GM12891 (cell line): ENCODE results near the gene FAM9C.

Source experiments
- DNase-seq: peaks from one replicate; pipeline ENCODE4 v3.0.0; 2011; ENCODE audit warnings: low spot score; ENCODE audit not compliant: insufficient read length
- FAIRE-seq: peaks from 2 replicates; lab custom pipeline; 2011; peaks lifted over from hg19 to GRCh38; lab: Jason Lieb, UNC
- PAX5 ChIP-seq: IDR thresholded peaks from 2 replicates; pipeline ENCODE4 v1.6.1; 2011; ENCODE audit warnings: low read length, moderate library complexity, mild to moderate bottlenecking; ENCODE audit not compliant: insufficient read depth, severe bottlenecking
- POLR2A ChIP-seq: IDR thresholded peaks from 2 replicates; pipeline ENCODE4 v1.6.1; 2011; ENCODE audit warnings: low read depth, low read length, control low read depth
- POLR2AphosphoS5 ChIP-seq: IDR thresholded peaks from 2 replicates; pipeline ENCODE4 v1.6.1; 2011; ENCODE audit warnings: low read depth, low read length, control low read depth
- POU2F2 ChIP-seq: IDR thresholded peaks from 2 replicates; pipeline ENCODE4 v1.6.1; 2011; ENCODE audit warnings: low read depth, mild to moderate bottlenecking, control low read depth, low read length, moderate library complexity
- SPI1 ChIP-seq: IDR thresholded peaks from 2 replicates; pipeline ENCODE4 v1.6.1; 2011; ENCODE audit warnings: low read depth, low read length, control low read depth
- TAF1 ChIP-seq: IDR thresholded peaks from 2 replicates; pipeline ENCODE4 v1.6.1; 2011; ENCODE audit warnings: low read depth, low read length, control low read depth

Gene FAM9C

DNA sequence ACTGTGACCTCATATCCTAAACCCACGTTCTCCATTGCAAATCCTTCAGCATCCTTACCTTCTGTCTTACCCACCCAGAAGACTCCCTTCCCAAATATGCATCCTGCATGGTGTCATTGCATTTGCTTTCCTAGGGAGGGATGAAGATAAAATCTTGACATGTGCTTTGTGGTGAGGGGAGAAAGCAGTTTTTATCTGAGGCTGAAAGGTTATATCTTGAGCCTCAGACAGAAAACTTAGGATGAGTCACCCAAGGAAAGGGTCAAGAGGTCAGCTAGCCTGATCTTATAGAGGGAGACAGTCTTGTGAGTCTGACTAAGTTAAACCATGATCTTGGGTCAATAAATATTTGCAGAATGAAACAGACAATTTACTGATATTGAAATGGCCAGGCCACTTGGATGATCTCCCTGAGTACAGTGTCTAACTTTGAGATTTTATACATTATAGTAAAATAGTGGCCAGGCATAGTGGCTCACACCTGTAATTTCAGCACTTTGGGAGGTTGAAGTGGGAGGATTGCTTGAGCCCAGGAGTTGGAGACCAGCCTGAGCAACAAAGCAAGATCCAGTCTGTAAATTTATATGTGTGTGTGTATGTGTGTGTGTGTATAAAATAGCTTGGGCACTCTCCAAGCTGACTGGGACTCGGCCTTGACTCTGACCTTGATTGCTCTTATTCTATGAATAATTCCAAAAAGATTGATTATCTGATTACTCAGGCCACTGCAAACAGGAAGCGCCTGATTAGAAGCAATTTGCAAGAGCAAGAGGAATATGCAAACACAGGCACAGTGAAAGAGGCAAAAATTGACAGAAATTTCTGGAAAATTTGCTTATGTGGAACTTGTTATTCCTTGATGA is 15.4 kb upstream of the FAM9C start:
- DNase-seq (no peak), FAIRE-seq (no peak)
- TF ChIP-seq TAF1 (no peak), PAX5 (no peak), POLR2AphosphoS5 (no peak), POLR2A (no peak), SPI1 (no peak), POU2F2 (no peak)

DNA sequence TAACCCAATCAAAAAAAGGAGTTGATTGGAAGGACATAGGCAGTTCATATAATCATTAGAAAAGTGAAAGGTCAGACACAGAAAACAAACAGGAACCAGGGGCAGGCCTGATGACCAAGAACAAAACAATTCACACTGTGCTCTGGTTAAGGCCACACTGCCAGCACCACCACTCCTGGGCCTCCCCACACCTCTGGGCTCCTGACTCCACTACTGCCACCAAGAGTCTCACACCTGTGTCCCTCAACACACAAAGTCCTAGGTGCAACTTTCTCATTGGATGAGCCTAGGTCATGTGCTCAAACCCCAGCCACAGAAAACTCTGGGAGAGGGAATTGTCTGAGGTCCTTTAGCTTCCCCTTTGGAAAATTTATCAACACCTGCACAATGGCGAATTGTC is 11.1 kb upstream of the FAM9C start:
- 0 out of 2 replicates have a peak, but pooled peaks have one; percentile 15 for TF ChIP-seq SPI1
- TF ChIP-seq POLR2AphosphoS5 = no peak
- no peak for DNase-seq

DNA sequence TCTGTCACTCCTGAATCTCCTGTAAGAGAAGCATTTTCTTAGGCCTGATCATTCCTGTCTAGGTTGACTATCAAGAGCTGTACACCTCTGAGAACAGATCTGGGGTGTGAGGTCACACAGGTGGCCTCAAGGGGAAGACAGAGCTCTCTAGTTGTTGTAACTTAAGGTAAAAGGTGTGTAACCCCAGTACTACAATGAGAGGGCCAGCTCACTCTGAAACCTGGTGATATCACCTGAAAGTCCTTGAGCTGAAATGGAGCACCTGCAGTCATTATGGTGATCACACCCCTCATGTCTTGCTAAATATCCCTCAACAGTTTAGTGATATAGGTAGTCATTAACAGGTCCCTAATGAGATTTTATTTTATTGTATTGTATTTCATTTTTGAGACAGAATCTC is 8.8 kb upstream of the FAM9C start:
- no peak for TF ChIP-seq SPI1
- no peak for TF ChIP-seq POU2F2
- TF ChIP-seq POLR2A = no peak
- no peak for TF ChIP-seq TAF1
- TF ChIP-seq PAX5 = no peak
- no peak for TF ChIP-seq POLR2AphosphoS5
- peak; percentile 64 for FAIRE-seq
- DNase-seq = no peak

More for the DNA sequence above, 11.1 kb upstream of the FAM9C start:
- FAIRE-seq = peak; percentile 91

DNA sequence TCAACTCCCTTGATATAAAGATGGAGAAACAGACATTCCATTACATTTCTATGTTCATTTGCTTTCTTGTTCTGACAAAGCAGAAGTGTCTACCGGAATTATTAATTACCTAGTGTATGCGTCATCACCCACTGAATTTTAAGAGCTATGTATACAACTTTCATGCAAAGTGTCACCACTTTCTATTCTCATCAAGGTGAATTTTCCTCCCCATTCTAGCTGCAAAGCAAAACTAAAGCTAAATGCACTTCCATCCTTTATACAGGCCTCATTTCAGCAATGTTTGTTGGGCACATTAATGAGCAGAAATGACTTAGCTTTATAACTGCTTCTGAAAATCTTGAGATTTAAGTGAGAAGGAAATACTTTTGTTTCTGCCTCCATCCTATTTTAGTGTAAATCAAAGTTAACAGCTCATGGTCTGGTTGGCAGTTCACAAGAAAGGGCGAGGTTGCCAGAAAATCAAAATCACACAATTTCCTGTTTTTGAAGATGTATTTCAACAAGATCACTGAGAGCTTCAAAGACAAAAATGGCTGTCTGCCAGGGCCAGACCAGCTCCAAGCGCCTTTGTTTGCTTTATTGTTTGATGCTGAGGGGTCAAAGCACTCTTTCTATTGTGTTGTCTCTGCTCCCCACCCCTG is 7.2 kb upstream of the FAM9C start:
- FAIRE-seq = peak; percentile 93
- TF ChIP-seq POU2F2 (no peak), SPI1 (peak; percentile 25; the same call in 1 of the 2 replicates)
- no peak for DNase-seq

DNA sequence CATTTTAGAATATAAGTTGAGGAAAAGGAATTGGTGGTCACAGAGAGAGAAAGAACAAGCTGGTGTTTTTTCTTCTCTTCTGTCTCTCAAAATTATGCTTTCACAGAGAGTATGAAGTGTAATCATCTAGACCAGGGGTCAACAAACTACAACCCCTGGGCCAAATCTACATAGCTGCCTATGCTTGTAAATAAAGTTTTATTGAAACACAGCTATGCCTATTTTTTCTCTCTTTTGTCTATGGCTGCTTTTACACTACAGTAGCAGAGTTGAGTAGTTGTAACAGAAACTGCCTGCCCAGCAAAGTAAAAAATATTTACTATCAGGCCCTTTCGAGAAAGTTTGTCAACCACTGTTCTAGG is 6.7 kb upstream of the FAM9C start:
- TF ChIP-seq TAF1 (no peak), PAX5 (no peak), SPI1 (no peak), POU2F2 (no peak)
- FAIRE-seq = no peak
- DNase-seq = no peak

DNA sequence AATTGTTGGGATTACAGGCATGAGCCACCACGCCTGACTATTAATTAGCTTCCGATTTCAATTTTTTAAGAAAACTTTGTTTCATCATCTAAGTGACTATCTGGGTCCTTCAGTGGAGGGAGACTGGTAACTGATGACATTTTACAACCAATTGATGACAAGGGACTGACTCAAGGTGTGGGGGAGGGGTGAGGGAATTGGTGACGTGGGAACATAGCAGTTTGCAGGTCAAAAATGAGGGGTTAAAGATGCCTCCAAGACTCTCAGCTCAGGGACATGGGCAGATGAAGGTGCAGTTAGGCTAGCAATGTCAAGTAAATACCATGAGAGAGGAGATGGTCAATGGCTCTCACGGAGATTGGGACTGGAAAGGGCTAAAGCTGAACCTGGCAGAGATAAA is 5.7 kb upstream of the FAM9C start:
- FAIRE-seq (peak; percentile 57), DNase-seq (no peak)
- TF ChIP-seq PAX5 = no peak
- TF ChIP-seq POU2F2 = no peak
- no peak for TF ChIP-seq TAF1
- TF ChIP-seq POLR2A = no peak
- no peak for TF ChIP-seq SPI1

DNA sequence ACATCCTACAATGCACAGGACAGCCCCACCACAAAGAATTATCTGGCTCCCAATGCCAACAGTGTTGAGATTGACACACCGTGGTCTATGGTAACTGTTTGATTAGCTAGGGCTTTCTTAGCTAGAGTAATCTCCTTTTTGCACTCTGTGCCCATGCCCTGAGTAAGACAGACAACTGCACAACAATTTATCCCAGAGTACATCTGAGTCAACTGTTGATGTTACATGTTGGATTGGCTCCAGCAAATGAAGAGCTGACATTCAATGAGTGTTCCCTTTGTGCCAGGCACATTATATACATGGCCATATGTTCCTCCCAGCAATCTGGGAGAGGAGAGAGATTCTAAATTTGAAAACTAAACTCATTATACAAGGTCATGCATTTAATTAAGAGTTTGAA is 3.9 kb upstream of the FAM9C start:
- FAIRE-seq (peak; percentile 28), DNase-seq (no peak)
- no peak for TF ChIP-seq PAX5
- no peak for TF ChIP-seq POLR2AphosphoS5
- no peak for TF ChIP-seq SPI1
- TF ChIP-seq TAF1 = no peak
- TF ChIP-seq POU2F2 = no peak
- no peak for TF ChIP-seq POLR2A

DNA sequence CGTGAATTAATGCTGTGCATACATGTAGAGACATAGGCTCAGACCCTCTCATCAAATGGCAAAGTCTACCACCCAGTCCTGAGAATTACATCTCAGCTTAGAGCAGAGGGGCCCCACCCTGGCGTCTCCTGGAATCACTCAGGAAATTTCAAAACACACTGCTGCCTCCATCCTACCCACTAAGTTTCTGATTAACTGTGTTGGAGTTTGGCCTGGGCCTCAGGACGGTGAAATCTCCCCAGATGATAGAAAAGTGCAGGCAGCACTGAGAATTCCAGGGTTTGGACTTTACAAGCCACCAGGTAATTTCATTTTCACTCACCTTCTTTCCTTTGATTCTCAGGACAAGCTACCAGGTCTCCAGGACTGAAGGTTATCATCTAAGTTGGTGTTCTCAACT is 3.3 kb upstream of the FAM9C start:
- DNase-seq (no peak), FAIRE-seq (no peak)
- TF ChIP-seq POLR2AphosphoS5 (no peak), POU2F2 (no peak), PAX5 (no peak), SPI1 (no peak), TAF1 (no peak), POLR2A (no peak)

DNA sequence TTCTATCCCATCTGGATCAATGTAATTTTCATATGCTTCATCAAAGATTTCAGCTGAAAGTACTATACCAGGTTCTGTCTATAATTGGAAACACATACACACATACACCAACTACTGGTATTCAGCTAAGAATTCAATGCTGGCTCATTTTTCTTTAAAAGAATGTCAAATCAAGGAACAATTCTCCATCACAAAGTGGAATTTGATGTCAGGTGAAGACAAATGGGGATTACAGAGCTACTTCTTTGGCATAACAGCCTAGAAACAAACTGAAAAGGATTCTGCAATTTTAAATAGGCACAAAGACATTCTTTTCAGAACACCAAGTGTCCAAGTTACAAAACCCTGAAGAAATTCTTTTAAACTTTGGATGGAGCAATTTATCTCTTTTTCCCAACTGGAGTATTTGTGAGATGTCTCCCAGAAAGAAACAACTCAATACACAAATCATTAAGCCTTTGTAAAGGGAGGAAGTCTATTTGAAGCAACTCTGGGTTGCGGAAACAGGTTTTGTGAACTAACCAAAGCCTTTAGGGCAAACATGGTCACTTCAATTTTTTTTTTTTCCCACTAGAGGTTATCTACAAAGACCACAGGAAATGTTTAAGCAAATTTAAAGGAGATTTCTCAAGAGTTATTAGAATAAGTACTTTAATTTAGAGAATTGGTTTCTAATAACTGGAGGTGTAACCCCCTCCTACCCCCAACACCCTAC is 1.9 kb upstream of the FAM9C start:
- no peak for DNase-seq
- TF ChIP-seq POLR2AphosphoS5 (no peak), SPI1 (0 out of 2 replicates have a peak, but pooled peaks have one; percentile 30)
- FAIRE-seq = peak; percentile 76
